GM12891 (cell line): ENCODE results near the gene CNTNAP5.

Experiments used
- DNase-seq: peaks from one replicate; pipeline ENCODE4 v3.0.0; 2011; ENCODE audit warnings: low spot score; ENCODE audit not compliant: insufficient read length
- FAIRE-seq: peaks from 2 replicates; lab custom pipeline; 2011; peaks lifted over from hg19 to GRCh38; lab: Jason Lieb, UNC
- PAX5 ChIP-seq: IDR thresholded peaks from 2 replicates; pipeline ENCODE4 v1.6.1; 2011; ENCODE audit warnings: low read length, moderate library complexity, mild to moderate bottlenecking; ENCODE audit not compliant: insufficient read depth, severe bottlenecking
- POLR2A ChIP-seq: IDR thresholded peaks from 2 replicates; pipeline ENCODE4 v1.6.1; 2011; ENCODE audit warnings: low read depth, low read length, control low read depth
- POLR2AphosphoS5 ChIP-seq: IDR thresholded peaks from 2 replicates; pipeline ENCODE4 v1.6.1; 2011; ENCODE audit warnings: low read depth, low read length, control low read depth
- POU2F2 ChIP-seq: IDR thresholded peaks from 2 replicates; pipeline ENCODE4 v1.6.1; 2011; ENCODE audit warnings: low read depth, mild to moderate bottlenecking, control low read depth, low read length, moderate library complexity
- SPI1 ChIP-seq: IDR thresholded peaks from 2 replicates; pipeline ENCODE4 v1.6.1; 2011; ENCODE audit warnings: low read depth, low read length, control low read depth
- TAF1 ChIP-seq: IDR thresholded peaks from 2 replicates; pipeline ENCODE4 v1.6.1; 2011; ENCODE audit warnings: low read depth, low read length, control low read depth

CNTNAP5 gene

GRCh38 chr2:124248386-124248785 lies 223.3 kb downstream of the CNTNAP5 start:
- FAIRE-seq (no peak), DNase-seq (no peak)
- TF ChIP-seq TAF1: no peak
- no peak for TF ChIP-seq SPI1
- no peak for TF ChIP-seq POU2F2
- TF ChIP-seq POLR2AphosphoS5: no peak
- no peak for TF ChIP-seq PAX5

DNA sequence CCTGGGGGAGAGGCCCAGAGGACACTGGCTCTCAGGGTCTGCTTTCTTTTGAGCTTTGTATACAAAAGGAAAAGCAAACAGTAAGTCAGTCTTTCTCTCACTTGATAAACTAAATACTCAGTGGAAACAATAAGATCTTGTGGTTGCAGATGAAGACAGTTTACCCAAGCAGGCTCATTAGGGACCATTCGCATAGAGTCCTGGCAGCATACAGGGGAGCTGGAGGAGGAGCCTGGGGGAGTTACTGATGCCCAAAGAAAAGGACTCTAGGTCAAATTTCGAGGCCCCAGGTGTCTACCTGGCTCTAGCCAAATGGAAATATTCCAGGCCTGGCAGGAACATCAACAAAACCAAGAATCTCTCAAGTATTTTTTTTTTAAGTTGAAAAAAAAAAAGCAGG lies 225.3 kb downstream of the CNTNAP5 start:
- DNase-seq (no peak), FAIRE-seq (no peak)
- no peak for TF ChIP-seq POU2F2
- TF ChIP-seq POLR2AphosphoS5: no peak
- no peak for TF ChIP-seq POLR2A
- no peak for TF ChIP-seq SPI1
- TF ChIP-seq PAX5: no peak
- TF ChIP-seq TAF1: no peak

DNA sequence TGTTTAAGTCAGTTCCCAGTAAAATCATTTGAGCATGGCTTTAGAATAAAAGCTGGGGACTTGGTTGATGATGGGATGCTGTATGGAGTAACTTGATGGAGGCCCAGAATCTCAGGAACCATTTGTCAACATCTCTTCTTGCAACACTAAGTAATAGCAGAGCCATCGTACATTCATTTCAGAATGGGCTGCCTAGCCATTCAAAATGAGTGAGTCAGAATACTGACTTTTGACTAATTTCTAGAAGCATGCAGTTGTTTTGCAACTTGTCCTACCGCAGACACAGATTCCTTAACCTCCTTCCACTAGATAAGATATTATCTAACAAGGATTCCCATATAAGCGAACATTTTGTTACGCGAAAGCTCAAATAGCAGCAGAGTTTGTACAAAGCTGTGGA lies 229.5 kb downstream of the CNTNAP5 start:
- no peak for DNase-seq
- FAIRE-seq: no peak

GRCh38 chr2:124257120-124257519 lies 232.0 kb downstream of the CNTNAP5 start:
- FAIRE-seq: no peak
- TF ChIP-seq TAF1: no peak
- no peak for TF ChIP-seq PAX5
- no peak for TF ChIP-seq POLR2A
- no peak for TF ChIP-seq POLR2AphosphoS5
- TF ChIP-seq POU2F2: no peak
- TF ChIP-seq SPI1: no peak
- no peak for DNase-seq

More for the DNA sequence above, 229.5 kb downstream of the CNTNAP5 start:
- TF ChIP-seq POLR2A (no peak), TAF1 (no peak), SPI1 (no peak), PAX5 (no peak), POU2F2 (no peak), POLR2AphosphoS5 (no peak)

DNA sequence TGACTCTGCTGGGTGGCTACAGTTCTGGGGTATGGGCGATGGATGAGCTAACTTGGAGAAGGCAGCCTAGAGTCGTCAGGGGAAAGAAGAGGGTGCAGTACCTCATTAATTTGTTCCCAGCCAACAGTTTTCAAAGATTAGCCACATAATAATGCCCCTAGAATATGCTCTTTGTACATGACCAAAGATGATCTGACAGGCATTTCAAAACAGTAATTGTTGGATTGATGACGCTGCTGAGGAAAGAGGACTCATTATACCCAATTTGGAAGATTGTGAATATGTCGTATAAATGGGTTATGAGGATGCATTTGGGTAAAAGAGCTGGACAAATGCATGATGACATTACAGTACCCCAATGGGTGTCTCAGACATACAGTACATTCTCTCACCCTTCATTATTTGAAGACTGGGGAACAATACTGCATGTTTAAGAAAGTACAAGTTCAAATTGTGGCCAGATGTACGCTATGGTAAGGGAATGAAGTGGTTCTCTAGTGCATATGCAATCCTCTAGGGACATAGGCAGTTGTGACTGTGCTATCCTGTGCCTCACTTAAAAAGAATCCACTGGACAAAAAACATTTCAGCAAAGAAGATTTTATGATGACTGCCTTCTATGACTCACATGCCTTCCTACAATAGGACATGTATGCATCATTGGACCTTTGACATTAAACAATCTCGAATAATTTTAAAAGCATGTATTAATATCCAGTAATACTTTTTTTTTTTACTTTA lies 233.2 kb downstream of the CNTNAP5 start:
- no peak for FAIRE-seq
- DNase-seq: no peak
- no peak for TF ChIP-seq POU2F2
- TF ChIP-seq TAF1: no peak
- no peak for TF ChIP-seq POLR2AphosphoS5
- no peak for TF ChIP-seq POLR2A
- TF ChIP-seq PAX5: no peak
- no peak for TF ChIP-seq SPI1

GRCh38 chr2:124261456-124261855 lies 236.4 kb downstream of the CNTNAP5 start:
- FAIRE-seq: no peak
- DNase-seq: no peak

GRCh38 chr2:124264551-124265091 lies 239.5 kb downstream of the CNTNAP5 start:
- TF ChIP-seq POLR2AphosphoS5: no peak
- TF ChIP-seq POU2F2: no peak
- TF ChIP-seq SPI1: no peak
- TF ChIP-seq PAX5: no peak
- TF ChIP-seq TAF1: no peak
- no peak for TF ChIP-seq POLR2A
- FAIRE-seq: no peak
- DNase-seq: no peak

More at GRCh38 chr2:124261456-124261855, 236.4 kb downstream of the CNTNAP5 start:
- TF ChIP-seq PAX5 (no peak), POU2F2 (no peak), TAF1 (no peak), SPI1 (no peak)

DNA sequence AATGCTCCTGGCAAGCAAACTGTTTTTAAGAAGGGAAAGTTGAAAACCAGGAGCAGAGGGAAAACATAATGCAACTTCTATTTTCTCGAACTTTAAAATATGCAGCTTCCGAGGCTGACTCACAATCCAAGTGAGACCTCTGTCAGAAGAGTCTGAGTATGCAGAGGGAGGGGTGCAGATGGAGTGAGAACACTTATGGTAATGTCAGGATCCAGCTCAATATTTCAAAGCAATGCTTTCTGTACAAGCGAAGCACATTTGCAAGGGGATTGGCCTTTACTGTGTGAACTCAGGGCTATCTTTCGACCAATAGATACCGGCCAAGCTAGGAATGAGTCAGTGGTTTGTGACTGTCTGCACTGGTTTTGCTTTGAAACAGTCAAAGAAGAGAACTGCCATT lies 242.7 kb downstream of the CNTNAP5 start:
- TF ChIP-seq POU2F2 (no peak), TAF1 (no peak), POLR2AphosphoS5 (no peak), POLR2A (no peak), PAX5 (no peak), SPI1 (no peak)
- DNase-seq (no peak), FAIRE-seq (no peak)

GRCh38 chr2:124269348-124269747 lies 244.3 kb downstream of the CNTNAP5 start:
- no peak for DNase-seq
- no peak for FAIRE-seq
- TF ChIP-seq TAF1: no peak
- no peak for TF ChIP-seq PAX5
- TF ChIP-seq SPI1: no peak
- TF ChIP-seq POLR2A: no peak
- TF ChIP-seq POU2F2: no peak
- TF ChIP-seq POLR2AphosphoS5: no peak

DNA sequence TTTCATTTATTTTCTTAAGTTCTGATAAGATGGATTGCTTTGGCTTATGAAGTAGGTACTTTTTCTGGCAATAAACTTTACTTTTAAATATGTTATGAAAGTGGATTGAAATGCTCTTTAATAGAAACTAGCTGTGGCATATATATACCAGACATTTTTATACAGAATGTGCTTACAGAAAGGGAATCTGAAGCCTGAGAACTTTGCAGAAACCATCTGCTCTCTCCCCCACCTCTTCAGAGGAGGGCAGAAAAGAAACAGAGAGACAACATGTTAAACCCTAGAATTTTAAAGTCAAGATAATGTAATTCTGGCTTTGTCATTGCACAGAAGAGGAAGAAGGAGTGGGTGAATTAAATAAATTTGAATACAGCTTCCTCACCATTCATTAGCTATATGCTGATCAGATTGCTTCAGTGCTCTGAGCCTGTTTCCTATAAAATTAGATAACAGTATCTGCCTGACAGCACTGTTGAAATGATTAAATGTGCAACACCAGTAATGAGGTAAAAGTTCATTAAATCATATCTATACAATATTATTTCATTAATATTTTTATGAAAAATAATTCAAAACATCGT lies 247.3 kb downstream of the CNTNAP5 start:
- DNase-seq: no peak
- no peak for TF ChIP-seq TAF1
- TF ChIP-seq PAX5: no peak
- TF ChIP-seq POLR2A: no peak
- no peak for TF ChIP-seq POU2F2
- no peak for TF ChIP-seq POLR2AphosphoS5
- TF ChIP-seq SPI1: no peak
- FAIRE-seq: no peak
